K562 (cell line): ENCODE measurements around the gene PRKAG2. TPM values are rescaled to one million over a fixed set of nuclear protein-coding genes. Genes with fewer than 3 reads are reported as not detected.
A peak's percentile ranks its signal among the peaks of the same experiment; 100 is the strongest.

Experiments
- BACH1 ChIP-seq: fragments of 200-800 bp; sonication (Bioruptor generic); IDR thresholded peaks from 2 replicates; pipeline ENCODE4 v1.6.1; 2016; ENCODE audit warnings: missing genetic modification characterization, missing compliant biosample characterization
- CHD1 ChIP-seq: fragments of 200-600 bp; sonication (generic); IDR thresholded peaks from one replicate; pipeline ENCODE4 v1.6.1; 2012; ENCODE audit warnings: mild to moderate bottlenecking, moderate library complexity, low read length, inconsistent platforms
- ELF1 ChIP-seq: fragments of 200-800 bp; sonication (Bioruptor generic); IDR thresholded peaks from 2 replicates; pipeline ENCODE4 v1.6.1; 2016; ENCODE audit warnings: missing genetic modification characterization, missing compliant biosample characterization
- MEF2D ChIP-seq: conservative IDR thresholded peaks from 2 replicates; pipeline ENCODE4 v1.6.1; 2016; ENCODE audit warnings: low read depth, missing genetic modification characterization, missing compliant biosample characterization
- NFE2 ChIP-seq: IDR thresholded peaks from 2 replicates; pipeline ENCODE4 v1.6.1; 2014; ENCODE audit warnings: antibody characterized with exemption, low read depth
- RAD21 ChIP-seq, 2 experiments: fragments of 250-450 bp in 1 of 2; fragments of 450-650 bp in 1 of 2; sonication (Bioruptor Pico) in 1 of 2; formaldehyde crosslinking in 1 of 2; IDR thresholded peaks in 1 of 2; conservative IDR thresholded peaks in 1 of 2; 2 replicates each; pipeline versions ENCODE4 v1.4.0 to v1.8.0; 2020 to 2022; ENCODE audit warnings: mild to moderate bottlenecking in 2 of 2, moderate library complexity in 1 of 2
- RBBP5 ChIP-seq: fragments of 200-600 bp; sonication (generic); IDR thresholded peaks from 2 replicates; pipeline ENCODE4 v1.6.1; 2012; ENCODE audit warnings: borderline replicate concordance, mild to moderate bottlenecking, low read length, control low read depth, inconsistent platforms; ENCODE audit not compliant: insufficient read depth, poor library complexity, severe bottlenecking
- TAF1 ChIP-seq: IDR thresholded peaks from 2 replicates; pipeline ENCODE4 v1.6.1; 2011; ENCODE audit warnings: mild to moderate bottlenecking, low read length, moderate library complexity; ENCODE audit not compliant: insufficient read depth, control insufficient read depth, severe bottlenecking; ENCODE audit errors: extremely low read depth
- ZNF184 ChIP-seq: sonication (generic); formaldehyde crosslinking; IDR thresholded peaks from 2 replicates; pipeline ENCODE4 v1.5.0; 2020; ENCODE audit warnings: missing genetic modification reagents
- ZNF507 ChIP-seq: conservative IDR thresholded peaks from 2 replicates; pipeline ENCODE4 v1.6.1; 2017; ENCODE audit warnings: missing genetic modification characterization, missing compliant biosample characterization
- ZNF589 ChIP-seq: fragments of 200-800 bp; sonication (Bioruptor generic); IDR thresholded peaks from 2 replicates; pipeline ENCODE4 v1.6.1; 2016; ENCODE audit warnings: low read depth, missing genetic modification characterization, missing compliant biosample characterization
- ZNF785 ChIP-seq: fragments of 250-450 bp; sonication (Bioruptor Pico); IDR thresholded peaks from 2 replicates; pipeline ENCODE4 v1.4.0; 2020; ENCODE audit warnings: mild to moderate bottlenecking
- polyA plus RNA-seq, 8 experiments: library from polyadenylated mRNA; depleted of rRNA in 4 of 8; stranded (reverse) in 5 of 8; unstranded in 3 of 8; fragments of >200 nt; fragmentation: Nextera tagmentation in 2 of 8; fragmentation: Illumina TruSeq in 1 of 8; extraction: Ambion mirVana in 2 of 8; extraction: Trizol in 1 of 8; gene quantifications; 2 replicates each; pipeline versions ENCODE4 v1.2.1 to v1.2.3, GENCODE V29; 2011 to 2014; ENCODE audit warnings: inconsistent platforms in 1 of 8, missing spikeins in 1 of 8
- total RNA-seq, 7 experiments: library from RNA; depleted of rRNA in 6 of 7; stranded (reverse); fragments of >200 nt in 6 of 7; fragmentation: Illumina TruSeq in 2 of 7; extraction: Trizol in 2 of 7; gene quantifications; 2 replicates each; pipeline versions ENCODE4 v1.2.1 to v1.2.3, GENCODE V29; 2011 to 2021; ENCODE audit warnings: low replicate concordance in 1 of 7
- TF ChIP-seq, protein P1 (sequence below): fragments of 250-450 bp; sonication (Bioruptor Pico); IDR thresholded peaks from 2 replicates; pipeline ENCODE4 v1.8.0; 2022; ENCODE audit warnings: inconsistent platforms, mild to moderate bottlenecking, moderate library complexity, borderline replicate concordance
- TF ChIP-seq, protein P2 (sequence below), 2 experiments: fragments of 250-450 bp in 1 of 2; fragments of 450-650 bp in 1 of 2; sonication (Bioruptor Pico) in 1 of 2; IDR thresholded peaks; 2 replicates each; pipeline versions ENCODE4 v1.6.1 to v1.8.0; 2016 to 2021; ENCODE audit warnings: mild to moderate bottlenecking in 2 of 2, moderate library complexity in 2 of 2, missing compliant biosample characterization in 1 of 2, missing genetic modification characterization in 1 of 2
- TF ChIP-seq, protein P3 (sequence below): sonication (generic); formaldehyde crosslinking; IDR thresholded peaks from 2 replicates; pipeline ENCODE4 v1.8.1; 2023; ENCODE audit warnings: mild to moderate bottlenecking, missing genetic modification reagents
- TF ChIP-seq, protein P4 (sequence below): sonication (generic); formaldehyde crosslinking; IDR thresholded peaks from 2 replicates; pipeline ENCODE4 v1.8.0; 2022; ENCODE audit warnings: missing genetic modification reagents, mild to moderate bottlenecking, borderline replicate concordance
- TF ChIP-seq, protein P5 (sequence below): fragments of 450-650 bp; formaldehyde crosslinking; IDR thresholded peaks from 2 replicates; pipeline ENCODE4 v1.4.0; 2020; ENCODE audit warnings: mild to moderate bottlenecking, mixed read lengths
- TF ChIP-seq, protein P6 (sequence below), 2 experiments: fragments of 450-650 bp; conservative IDR thresholded peaks; 2 replicates each; pipeline ENCODE4 v1.6.1; 2017; ENCODE audit warnings: mild to moderate bottlenecking in 2 of 2, moderate library complexity in 2 of 2

Gene PRKAG2
- total and polyA plus RNA-seq, 9 of the 15 experiments (the other 6 are each of a cell fraction or from before 2014, with no cell fraction given), result 0.99 to 5.6 (median 3.3) TPM

DNA sequence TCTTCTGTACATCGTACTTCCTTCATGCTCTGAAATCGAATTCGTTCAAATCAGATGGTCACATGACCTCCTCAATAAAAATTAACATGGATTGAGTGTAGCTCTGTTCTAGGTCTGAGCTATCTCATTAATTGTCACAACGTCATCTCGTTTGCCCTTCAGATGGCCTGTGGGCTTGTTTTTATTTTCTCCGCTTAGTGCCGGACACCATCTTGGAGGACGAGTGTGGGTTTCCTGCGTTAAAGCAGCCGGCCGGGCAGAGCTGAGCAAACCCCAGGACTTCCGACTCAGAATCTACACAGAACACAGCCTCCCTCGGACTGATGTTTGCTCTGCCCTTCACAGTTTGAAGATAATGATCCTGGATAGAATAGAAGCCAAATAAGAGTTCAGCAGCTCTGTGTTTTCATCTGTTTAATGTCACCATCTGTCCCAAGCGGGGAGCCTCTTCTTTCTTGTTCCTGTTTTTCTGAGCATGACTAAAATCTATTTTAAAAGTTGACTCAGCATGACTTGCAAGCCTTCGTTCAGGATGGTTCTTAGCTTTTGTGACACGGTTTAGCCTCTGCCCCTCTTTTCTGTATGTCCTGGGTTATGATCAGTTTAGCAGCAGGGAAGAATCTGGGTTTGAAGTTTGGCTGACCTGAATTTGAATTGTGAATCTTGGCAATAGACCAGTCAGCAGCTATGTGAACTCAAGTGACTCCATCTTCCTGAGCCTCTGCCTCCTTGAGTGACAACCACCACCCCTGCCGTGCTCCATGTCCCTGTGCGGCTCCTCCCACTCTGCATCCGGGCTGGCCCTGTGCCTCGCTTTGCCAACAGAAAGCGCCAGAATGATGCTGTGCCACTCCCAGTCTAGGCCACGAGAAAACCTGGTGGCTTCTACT, 48.8 kb upstream of the PRKAG2 start (continued):
- TF ChIP-seq, protein P1, sequence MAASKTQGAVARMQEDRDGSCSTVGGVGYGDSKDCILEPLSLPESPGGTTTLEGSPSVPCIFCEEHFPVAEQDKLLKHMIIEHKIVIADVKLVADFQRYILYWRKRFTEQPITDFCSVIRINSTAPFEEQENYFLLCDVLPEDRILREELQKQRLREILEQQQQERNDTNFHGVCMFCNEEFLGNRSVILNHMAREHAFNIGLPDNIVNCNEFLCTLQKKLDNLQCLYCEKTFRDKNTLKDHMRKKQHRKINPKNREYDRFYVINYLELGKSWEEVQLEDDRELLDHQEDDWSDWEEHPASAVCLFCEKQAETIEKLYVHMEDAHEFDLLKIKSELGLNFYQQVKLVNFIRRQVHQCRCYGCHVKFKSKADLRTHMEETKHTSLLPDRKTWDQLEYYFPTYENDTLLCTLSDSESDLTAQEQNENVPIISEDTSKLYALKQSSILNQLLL, result no peak
- TF ChIP-seq NFE2 (peak; percentile 94), ZNF184 (CRISPR knock-in tag) (no peak), ELF1 (peak; percentile 54), RAD21 (CRISPR knock-in tag; conservative IDR thresholded peaks at IDR 0.05 in 1 of 2, IDR thresholded peaks at IDR 0.05 in 1 of 2) (no peak), ZNF589 (CRISPR knock-in tag) (peak; percentile 95), RBBP5 (peak; percentile 44), MEF2D (peak; percentile 98), ZNF507 (tag) (peak; percentile 49), ZNF785 (CRISPR knock-in tag) (no peak), BACH1 (peak; percentile 96), CHD1 (no peak), TAF1 (no peak)
- TF ChIP-seq, protein P2, sequence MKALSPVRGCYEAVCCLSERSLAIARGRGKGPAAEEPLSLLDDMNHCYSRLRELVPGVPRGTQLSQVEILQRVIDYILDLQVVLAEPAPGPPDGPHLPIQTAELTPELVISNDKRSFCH (CRISPR knock-in tag; IDR thresholded peaks at IDR 0.05), result peak; percentile 85; the same call in 1 of the 2 replicates
- TF ChIP-seq, protein P2 (tag; IDR thresholded peaks at IDR 0.05), result no peak; the same call in 1 of the 2 replicates
- TF ChIP-seq, protein P3, sequence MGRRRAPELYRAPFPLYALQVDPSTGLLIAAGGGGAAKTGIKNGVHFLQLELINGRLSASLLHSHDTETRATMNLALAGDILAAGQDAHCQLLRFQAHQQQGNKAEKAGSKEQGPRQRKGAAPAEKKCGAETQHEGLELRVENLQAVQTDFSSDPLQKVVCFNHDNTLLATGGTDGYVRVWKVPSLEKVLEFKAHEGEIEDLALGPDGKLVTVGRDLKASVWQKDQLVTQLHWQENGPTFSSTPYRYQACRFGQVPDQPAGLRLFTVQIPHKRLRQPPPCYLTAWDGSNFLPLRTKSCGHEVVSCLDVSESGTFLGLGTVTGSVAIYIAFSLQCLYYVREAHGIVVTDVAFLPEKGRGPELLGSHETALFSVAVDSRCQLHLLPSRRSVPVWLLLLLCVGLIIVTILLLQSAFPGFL (CRISPR knock-in tag), result peak; percentile 18; the same call in 1 of the 2 replicates
- TF ChIP-seq, protein P4, sequence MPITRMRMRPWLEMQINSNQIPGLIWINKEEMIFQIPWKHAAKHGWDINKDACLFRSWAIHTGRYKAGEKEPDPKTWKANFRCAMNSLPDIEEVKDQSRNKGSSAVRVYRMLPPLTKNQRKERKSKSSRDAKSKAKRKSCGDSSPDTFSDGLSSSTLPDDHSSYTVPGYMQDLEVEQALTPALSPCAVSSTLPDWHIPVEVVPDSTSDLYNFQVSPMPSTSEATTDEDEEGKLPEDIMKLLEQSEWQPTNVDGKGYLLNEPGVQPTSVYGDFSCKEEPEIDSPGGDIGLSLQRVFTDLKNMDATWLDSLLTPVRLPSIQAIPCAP (CRISPR knock-in tag), result no peak
- TF ChIP-seq, protein P5, sequence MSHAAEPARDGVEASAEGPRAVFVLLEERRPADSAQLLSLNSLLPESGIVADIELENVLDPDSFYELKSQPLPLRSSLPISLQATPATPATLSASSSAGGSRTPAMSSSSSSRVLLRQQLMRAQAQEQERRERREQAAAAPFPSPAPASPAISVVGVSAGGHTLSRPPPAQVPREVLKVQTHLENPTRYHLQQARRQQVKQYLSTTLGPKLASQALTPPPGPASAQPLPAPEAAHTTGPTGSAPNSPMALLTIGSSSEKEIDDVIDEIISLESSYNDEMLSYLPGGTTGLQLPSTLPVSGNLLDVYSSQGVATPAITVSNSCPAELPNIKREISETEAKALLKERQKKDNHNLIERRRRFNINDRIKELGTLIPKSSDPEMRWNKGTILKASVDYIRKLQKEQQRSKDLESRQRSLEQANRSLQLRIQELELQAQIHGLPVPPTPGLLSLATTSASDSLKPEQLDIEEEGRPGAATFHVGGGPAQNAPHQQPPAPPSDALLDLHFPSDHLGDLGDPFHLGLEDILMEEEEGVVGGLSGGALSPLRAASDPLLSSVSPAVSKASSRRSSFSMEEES (CRISPR knock-in tag), result peak; percentile 96
- TF ChIP-seq, protein P6, sequence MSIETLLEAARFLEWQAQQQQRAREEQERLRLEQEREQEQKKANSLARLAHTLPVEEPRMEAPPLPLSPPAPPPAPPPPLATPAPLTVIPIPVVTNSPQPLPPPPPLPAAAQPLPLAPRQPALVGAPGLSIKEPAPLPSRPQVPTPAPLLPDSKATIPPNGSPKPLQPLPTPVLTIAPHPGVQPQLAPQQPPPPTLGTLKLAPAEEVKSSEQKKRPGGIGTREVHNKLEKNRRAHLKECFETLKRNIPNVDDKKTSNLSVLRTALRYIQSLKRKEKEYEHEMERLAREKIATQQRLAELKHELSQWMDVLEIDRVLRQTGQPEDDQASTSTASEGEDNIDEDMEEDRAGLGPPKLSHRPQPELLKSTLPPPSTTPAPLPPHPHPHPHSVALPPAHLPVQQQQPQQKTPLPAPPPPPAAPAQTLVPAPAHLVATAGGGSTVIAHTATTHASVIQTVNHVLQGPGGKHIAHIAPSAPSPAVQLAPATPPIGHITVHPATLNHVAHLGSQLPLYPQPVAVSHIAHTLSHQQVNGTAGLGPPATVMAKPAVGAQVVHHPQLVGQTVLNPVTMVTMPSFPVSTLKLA (conservative IDR thresholded peaks at IDR 0.05), result no peak
